MM.1S (cell line): ENCODE measurements around the gene EFNA3.

Source experiments
- EZH2 ChIP-seq: fragments of 300-600 bp; sonication (generic); optimal IDR thresholded peaks from 2 replicates; pipeline ENCODE3; 2017; ENCODE audit warnings: low read depth, mild to moderate bottlenecking, antibody characterized with exemption, low read length, mixed read lengths
- EZH2phosphoT487 ChIP-seq: fragments of 300-600 bp; sonication (generic); IDR thresholded peaks from 2 replicates; pipeline ENCODE4 v1.6.1; 2018; ENCODE audit warnings: antibody characterized with exemption, low read length
- TF ChIP-seq, protein P1 (sequence below): fragments of 300-600 bp; sonication (generic); IDR thresholded peaks from 2 replicates; pipeline ENCODE4 v1.5.1; 2016; ENCODE audit warnings: antibody characterized with exemption, low read length, mixed read lengths

DNA sequence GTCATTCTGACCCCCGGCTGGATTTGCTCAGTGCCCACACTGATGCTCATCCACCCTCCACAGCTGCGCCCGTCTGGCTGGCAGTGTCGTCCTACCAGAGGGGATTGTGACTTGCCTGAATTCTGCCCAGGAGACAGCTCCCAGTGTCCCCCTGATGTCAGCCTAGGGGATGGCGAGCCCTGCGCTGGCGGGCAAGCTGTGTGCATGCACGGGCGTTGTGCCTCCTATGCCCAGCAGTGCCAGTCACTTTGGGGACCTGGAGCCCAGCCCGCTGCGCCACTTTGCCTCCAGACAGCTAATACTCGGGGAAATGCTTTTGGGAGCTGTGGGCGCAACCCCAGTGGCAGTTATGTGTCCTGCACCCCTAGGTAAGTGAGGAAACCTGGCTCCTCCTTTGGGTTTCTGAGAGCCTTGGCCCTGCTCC is 20.8 kb upstream of the EFNA3 start:
- TF ChIP-seq, protein P1, sequence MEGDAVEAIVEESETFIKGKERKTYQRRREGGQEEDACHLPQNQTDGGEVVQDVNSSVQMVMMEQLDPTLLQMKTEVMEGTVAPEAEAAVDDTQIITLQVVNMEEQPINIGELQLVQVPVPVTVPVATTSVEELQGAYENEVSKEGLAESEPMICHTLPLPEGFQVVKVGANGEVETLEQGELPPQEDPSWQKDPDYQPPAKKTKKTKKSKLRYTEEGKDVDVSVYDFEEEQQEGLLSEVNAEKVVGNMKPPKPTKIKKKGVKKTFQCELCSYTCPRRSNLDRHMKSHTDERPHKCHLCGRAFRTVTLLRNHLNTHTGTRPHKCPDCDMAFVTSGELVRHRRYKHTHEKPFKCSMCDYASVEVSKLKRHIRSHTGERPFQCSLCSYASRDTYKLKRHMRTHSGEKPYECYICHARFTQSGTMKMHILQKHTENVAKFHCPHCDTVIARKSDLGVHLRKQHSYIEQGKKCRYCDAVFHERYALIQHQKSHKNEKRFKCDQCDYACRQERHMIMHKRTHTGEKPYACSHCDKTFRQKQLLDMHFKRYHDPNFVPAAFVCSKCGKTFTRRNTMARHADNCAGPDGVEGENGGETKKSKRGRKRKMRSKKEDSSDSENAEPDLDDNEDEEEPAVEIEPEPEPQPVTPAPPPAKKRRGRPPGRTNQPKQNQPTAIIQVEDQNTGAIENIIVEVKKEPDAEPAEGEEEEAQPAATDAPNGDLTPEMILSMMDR = peak; percentile 19; the same call in 1 of the 2 replicates
- no peak for TF ChIP-seq EZH2phosphoT487
- no peak for TF ChIP-seq EZH2
